ENCODE results near the gene NDUFB4.
A peak's percentile ranks its signal among the peaks of the same experiment; 100 is the strongest.

The NDUFB4 gene

DNA sequence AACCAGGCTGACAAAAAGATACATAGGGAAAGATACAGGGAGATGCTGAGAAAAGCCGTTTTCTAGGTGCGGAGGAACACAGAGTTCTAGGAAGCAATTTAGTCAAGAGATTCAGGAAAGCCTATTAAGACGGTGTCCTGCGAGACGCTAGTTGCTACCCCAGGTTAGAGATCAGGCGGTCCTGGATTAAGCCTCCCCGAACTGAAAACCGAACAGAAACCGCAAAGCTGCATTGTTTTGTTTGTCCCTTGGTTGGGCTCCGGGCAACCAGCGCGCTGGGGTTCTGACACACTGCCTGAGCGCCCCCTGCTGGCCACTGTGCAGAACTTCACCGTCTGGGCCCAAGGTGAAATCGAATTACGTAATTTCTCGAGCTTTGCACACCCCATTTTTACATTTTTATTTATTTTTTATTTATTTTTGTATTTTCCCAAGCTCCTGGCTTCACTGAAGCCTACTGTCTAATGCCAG, 37.3 kb upstream of the NDUFB4 start:
- no peak for DNase-seq (ENCODE audit: low read depth)
- H3K4me3 ChIP-seq (ENCODE audit: low read depth, low read length): peak overlapping the region; percentile 44
- TF ChIP-seq, protein P1, sequence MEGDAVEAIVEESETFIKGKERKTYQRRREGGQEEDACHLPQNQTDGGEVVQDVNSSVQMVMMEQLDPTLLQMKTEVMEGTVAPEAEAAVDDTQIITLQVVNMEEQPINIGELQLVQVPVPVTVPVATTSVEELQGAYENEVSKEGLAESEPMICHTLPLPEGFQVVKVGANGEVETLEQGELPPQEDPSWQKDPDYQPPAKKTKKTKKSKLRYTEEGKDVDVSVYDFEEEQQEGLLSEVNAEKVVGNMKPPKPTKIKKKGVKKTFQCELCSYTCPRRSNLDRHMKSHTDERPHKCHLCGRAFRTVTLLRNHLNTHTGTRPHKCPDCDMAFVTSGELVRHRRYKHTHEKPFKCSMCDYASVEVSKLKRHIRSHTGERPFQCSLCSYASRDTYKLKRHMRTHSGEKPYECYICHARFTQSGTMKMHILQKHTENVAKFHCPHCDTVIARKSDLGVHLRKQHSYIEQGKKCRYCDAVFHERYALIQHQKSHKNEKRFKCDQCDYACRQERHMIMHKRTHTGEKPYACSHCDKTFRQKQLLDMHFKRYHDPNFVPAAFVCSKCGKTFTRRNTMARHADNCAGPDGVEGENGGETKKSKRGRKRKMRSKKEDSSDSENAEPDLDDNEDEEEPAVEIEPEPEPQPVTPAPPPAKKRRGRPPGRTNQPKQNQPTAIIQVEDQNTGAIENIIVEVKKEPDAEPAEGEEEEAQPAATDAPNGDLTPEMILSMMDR (IDR thresholded peaks at IDR 0.05; ENCODE audit: control insufficient read depth, extremely low read depth, insufficient read depth): peak; percentile 87

DNA sequence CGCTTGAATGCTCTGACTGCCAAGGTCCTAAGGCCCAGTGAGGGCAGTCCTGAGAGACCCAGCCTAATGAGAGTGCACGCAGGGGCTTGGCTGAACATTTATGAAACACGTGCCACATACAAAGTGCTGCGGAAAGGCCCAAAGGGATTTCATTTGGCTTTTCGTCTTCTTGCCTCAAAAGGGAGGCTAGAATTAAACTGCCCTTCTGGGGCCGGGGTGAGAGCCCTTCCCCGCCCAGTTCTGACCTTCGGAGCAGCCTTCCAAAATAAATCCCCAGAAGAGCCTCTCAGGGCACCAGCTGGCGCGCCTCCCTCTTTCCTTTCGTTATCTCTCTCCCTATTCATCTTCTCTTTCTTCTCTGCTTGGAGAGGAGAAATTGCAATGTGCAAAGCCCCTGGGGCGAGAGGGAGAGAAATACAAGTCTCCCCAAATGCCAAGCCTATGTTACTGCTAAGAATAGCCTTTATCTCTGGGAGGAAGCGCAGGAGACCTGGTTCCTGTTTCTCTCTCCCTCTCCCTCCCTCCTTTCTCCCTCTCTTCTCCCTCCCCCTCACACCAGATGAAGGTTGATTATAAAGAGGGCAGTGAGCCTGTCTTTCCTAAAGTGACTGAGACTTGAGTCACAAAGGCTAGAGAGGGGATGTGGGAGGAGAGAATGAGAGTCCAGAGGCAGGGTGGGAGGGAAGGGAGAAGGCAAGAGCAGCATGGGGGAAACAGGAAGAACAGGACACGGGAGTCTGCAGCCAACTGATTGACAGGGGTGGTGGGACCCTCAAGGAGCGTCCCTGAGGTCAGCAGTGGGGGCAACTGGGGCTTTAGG, 36.7 kb upstream of the NDUFB4 start:
- no peak for DNase-seq (ENCODE audit: low read depth)
- H3K4me3 ChIP-seq (ENCODE audit: low read depth, low read length): no peak overlapping the region
- TF ChIP-seq, protein P1 (IDR thresholded peaks at IDR 0.05; ENCODE audit: control insufficient read depth, extremely low read depth, insufficient read depth): no peak

DNA sequence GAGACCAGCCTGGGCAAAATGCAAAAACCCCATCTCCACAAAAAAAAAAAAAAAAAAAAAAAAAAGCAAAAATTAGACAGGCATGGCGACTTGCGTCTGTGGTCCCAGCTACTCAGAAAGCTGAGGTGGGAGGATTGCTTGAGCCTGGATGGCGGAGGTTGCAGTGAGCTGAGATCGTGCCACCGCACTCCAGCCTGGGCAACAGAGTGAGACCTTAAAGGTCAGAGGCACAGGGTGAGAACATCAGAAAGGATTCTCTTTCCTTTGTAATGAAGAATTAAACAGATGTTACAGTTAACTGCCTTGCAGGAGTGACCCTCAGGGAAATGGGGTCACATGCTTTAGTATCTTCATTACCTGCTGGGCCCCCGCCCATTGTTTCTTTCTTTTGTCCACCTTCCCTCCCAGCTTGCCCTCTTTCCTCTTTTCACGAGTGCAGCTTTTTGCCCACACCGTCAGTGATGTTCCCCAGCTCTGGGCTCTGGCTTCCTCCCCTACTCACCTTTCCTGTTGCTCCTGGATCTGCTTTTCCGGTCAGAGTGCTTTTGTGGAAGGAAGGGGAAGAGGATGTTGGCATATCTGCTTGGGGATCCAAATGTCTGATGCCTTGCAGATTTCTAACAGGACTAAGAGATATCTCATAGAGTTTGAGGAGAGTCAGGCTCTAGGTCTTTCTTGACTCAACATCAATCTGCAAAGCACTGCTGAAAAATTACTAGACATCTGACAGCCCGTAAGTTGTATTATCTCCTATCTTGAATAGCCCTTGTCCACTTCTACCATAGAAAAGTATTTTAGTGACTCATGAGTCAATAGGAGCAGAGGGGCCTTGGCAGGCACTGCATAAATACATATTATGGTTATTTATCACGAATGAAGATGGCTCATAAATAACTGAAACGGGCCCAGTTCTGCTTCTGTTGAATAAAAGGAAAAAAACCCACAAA, 35.6 kb upstream of the NDUFB4 start:
- no peak overlapping the region for H3K4me3 ChIP-seq (ENCODE audit: low read depth, low read length)
- no peak for DNase-seq (ENCODE audit: low read depth)
- TF ChIP-seq, protein P1 (IDR thresholded peaks at IDR 0.05; ENCODE audit: control insufficient read depth, extremely low read depth, insufficient read depth): no peak

DNA sequence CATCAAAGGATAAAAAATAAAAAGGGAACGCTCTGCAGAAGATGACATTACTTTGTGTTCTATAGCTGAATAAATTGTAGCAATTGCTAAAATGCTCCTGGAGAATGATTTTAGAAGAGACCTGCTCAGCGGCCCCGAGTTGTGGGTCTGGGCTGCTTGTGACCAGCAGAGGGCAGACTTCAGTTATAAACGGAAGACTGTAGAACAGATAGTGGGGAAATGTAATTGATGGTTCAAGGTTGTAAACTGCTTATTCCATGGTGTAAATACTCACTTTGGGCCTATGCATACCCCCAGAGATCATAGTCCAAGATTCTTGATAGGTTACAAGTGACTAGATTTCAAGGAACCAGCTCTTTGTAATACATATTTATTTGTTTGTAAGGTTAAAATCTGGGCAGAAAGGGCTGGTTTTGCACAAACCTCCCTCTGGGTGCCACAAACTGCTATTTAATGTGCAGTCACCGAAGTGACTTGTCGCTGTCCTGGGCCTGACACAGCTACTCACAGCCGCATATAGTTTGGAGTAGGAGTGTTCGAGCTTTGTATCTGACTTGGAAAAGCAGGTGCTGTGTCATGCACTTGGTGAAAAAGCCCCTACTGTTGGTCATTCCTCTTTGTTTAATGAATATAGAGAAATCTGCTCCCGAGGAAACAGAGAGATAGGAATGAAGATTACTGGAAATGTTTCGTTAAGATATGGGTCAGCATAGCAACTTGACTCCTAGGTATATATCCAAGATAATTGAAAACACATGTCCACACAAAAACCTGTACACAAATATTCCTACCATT, 34.7 kb upstream of the NDUFB4 start:
- no peak for DNase-seq (ENCODE audit: low read depth)
- TF ChIP-seq, protein P1 (IDR thresholded peaks at IDR 0.05; ENCODE audit: control insufficient read depth, extremely low read depth, insufficient read depth): peak; percentile 84
- no peak overlapping the region for H3K4me3 ChIP-seq (ENCODE audit: low read depth, low read length)

- H3K4me3 ChIP-seq (ENCODE audit: low read depth, low read length): no peak overlapping the region
- no peak for DNase-seq (ENCODE audit: low read depth)
- TF ChIP-seq, protein P1 (IDR thresholded peaks at IDR 0.05; ENCODE audit: control insufficient read depth, extremely low read depth, insufficient read depth): no peak
Measured at GRCh38 chr3:120563356-120564022, 32.6 kb upstream of the NDUFB4 start.
